RPMI7951 (cell line): ENCODE data around the gene ATG4B. TPM values are rescaled to one million over a fixed set of nuclear protein-coding genes. Genes with fewer than 3 reads are reported as not detected.

ENCODE experiments used
- DNase-seq: peaks from one replicate; pipeline ENCODE4 v3.0.0-alpha.2; 2012; ENCODE audit warnings: low read depth
- total RNA-seq: library from RNA; depleted of rRNA; stranded (reverse); fragments of >200 nt; shearing (Covaris generic); gene quantifications from 2 replicates; pipeline ENCODE4 v1.2.3, GENCODE V29; 2014

Gene ATG4B
- total RNA-seq, 1 experiment from 2014 or later, result 79.8 TPM

- peak; percentile 41 for DNase-seq
These were observed 24.3 kb upstream of the ATG4B start for GRCh38 chr2:241613017-241613780.

- no peak for DNase-seq
These were observed 22.5 kb upstream of the ATG4B start for GRCh38 chr2:241615041-241615440.

- DNase-seq, result no peak
These were observed 21.9 kb upstream of the ATG4B start for GRCh38 chr2:241615522-241616052.

GRCh38 chr2:241616168-241617125 lies 21.0 kb upstream of the ATG4B start:
- no peak for DNase-seq

GRCh38 chr2:241617431-241618154 lies 19.9 kb upstream of the ATG4B start:
- no peak for DNase-seq

GRCh38 chr2:241618296-241618805 lies 19.1 kb upstream of the ATG4B start:
- DNase-seq, result no peak

GRCh38 chr2:241618829-241619228 lies 18.7 kb upstream of the ATG4B start:
- no peak for DNase-seq

- no peak for DNase-seq
These were observed 17.7 kb upstream of the ATG4B start for GRCh38 chr2:241619597-241620418.

GRCh38 chr2:241620419-241620769 lies 17.1 kb upstream of the ATG4B start:
- DNase-seq, result peak; percentile 39

- DNase-seq, result no peak
These were observed 9.8 kb upstream of the ATG4B start for GRCh38 chr2:241627675-241628074.

- no peak for DNase-seq
These were observed 7.6 kb upstream of the ATG4B start for GRCh38 chr2:241629762-241630435.

GRCh38 chr2:241632478-241633325 lies 4.8 kb upstream of the ATG4B start:
- DNase-seq, result no peak

GRCh38 chr2:241633561-241633960 lies 3.9 kb upstream of the ATG4B start:
- no peak for DNase-seq

GRCh38 chr2:241635756-241636155 lies 1.7 kb upstream of the ATG4B start:
- DNase-seq, result no peak

GRCh38 chr2:241636182-241637017 lies 1.1 kb upstream of the ATG4B start:
- DNase-seq, result peak; percentile 46

- DNase-seq, result peak; percentile 29
These were observed 535 bp downstream of the ATG4B start for GRCh38 chr2:241637795-241638660.

GRCh38 chr2:241638940-241639339 lies 1.4 kb downstream of the ATG4B start:
- DNase-seq, result no peak
